Measurements from ENCODE around the gene BCAT1.

GRCh38 chr12:24979976-24980730 lies 31.3 kb upstream of the BCAT1 start:
- TF ChIP-seq CTCF (IDR thresholded peaks at IDR 0.05) = no peak
- TF ChIP-seq POLR2A (IDR thresholded peaks at IDR 0.05) = no peak
- no peak for TF ChIP-seq EP300 (IDR thresholded peaks at IDR 0.05)
- TF ChIP-seq POLR2AphosphoS5 (IDR thresholded peaks at IDR 0.05) = no peak
